HEK293 (cell line): ENCODE measurements around the gene TMEM179B.

ENCODE experiments used
- CTCF ChIP-seq: fragments of 450-650 bp; formaldehyde crosslinking; IDR thresholded peaks from 2 replicates; pipeline ENCODE4 v1.5.1; 2016; ENCODE audit warnings: missing biosample characterization, missing genetic modification characterization
- PBX3 ChIP-seq: sonication (generic); formaldehyde crosslinking; IDR thresholded peaks from 2 replicates; pipeline ENCODE4 v1.8.1; 2022; ENCODE audit warnings: mild to moderate bottlenecking, moderate library complexity, missing genetic modification reagents
- ZNF174 ChIP-seq: fragments of 450-650 bp; formaldehyde crosslinking; IDR thresholded peaks from 2 replicates; pipeline ENCODE4 v1.5.0; 2017; ENCODE audit warnings: missing biosample characterization, mild to moderate bottlenecking, missing genetic modification characterization
- ZNF274 ChIP-seq, 2 experiments: fragments of 200-500 bp in 1 of 2; fragments of 450-650 bp in 1 of 2; sonication (Bioruptor generic) in 1 of 2; formaldehyde crosslinking in 1 of 2; IDR thresholded peaks; 2 replicates each; pipeline versions ENCODE4 v1.5.1 to v1.6.1; 2014 to 2016; ENCODE audit warnings: borderline replicate concordance in 1 of 2, inconsistent platforms in 1 of 2, low read length in 1 of 2, missing biosample characterization in 1 of 2, missing genetic modification characterization in 1 of 2
- ZNF571 ChIP-seq: fragments of 450-650 bp; formaldehyde crosslinking; IDR thresholded peaks from 2 replicates; pipeline ENCODE4 v1.5.0; 2017; ENCODE audit warnings: missing biosample characterization, missing genetic modification characterization
- TF ChIP-seq, protein P1 (sequence below): IDR thresholded peaks from 2 replicates; pipeline ENCODE4 v1.6.1; 2011; ENCODE audit warnings: mild to moderate bottlenecking, low read depth, low read length, borderline replicate concordance

- TF ChIP-seq ZNF274 (IDR thresholded peaks at IDR 0.05; ENCODE audit: low read length) = no peak
- TF ChIP-seq ZNF274 (tag by site-specific recombination; IDR thresholded peaks at IDR 0.05; ENCODE audit: borderline replicate concordance) = no peak
- no peak for TF ChIP-seq PBX3
- TF ChIP-seq CTCF (tag by site-specific recombination) = no peak
- no peak for TF ChIP-seq ZNF571 (tag by site-specific recombination)
- TF ChIP-seq, protein P1, sequence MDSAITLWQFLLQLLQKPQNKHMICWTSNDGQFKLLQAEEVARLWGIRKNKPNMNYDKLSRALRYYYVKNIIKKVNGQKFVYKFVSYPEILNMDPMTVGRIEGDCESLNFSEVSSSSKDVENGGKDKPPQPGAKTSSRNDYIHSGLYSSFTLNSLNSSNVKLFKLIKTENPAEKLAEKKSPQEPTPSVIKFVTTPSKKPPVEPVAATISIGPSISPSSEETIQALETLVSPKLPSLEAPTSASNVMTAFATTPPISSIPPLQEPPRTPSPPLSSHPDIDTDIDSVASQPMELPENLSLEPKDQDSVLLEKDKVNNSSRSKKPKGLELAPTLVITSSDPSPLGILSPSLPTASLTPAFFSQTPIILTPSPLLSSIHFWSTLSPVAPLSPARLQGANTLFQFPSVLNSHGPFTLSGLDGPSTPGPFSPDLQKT = no peak
- TF ChIP-seq ZNF174 (tag by site-specific recombination) = no peak
These were observed 12.3 kb downstream of the TMEM179B start for GRCh38 chr11:62799486-62799885.
